GM12801 (cell line): ENCODE measurements around the gene SMPD3.

Experiments
- TF ChIP-seq, protein P1 (sequence below): IDR thresholded peaks from one replicate; pipeline ENCODE4 v1.5.1; 2011; ENCODE audit warnings: control low read depth; ENCODE audit not compliant: insufficient read length; ENCODE audit errors: extremely low read depth

The SMPD3 gene

DNA sequence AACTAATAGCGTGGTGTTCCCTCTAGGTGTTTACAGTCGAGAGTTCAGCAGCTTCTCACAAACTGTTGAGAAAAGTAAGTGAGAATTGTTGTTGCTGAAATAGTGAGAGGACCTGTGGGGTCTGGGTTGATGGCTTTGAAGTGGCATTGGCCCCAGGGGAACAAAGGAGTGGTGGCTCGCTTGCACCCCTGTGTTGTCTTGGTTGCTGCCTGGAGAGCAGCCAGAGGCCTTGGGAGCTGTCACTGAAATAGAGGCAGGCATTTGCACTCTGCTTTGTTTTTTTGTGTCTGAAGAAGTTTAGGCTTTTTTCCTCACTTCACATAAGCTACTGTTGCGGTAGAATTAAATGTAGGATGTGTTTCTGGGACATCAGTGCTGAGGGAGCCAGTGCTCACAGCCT is 100.7 kb downstream of the SMPD3 start:
- TF ChIP-seq, protein P1, sequence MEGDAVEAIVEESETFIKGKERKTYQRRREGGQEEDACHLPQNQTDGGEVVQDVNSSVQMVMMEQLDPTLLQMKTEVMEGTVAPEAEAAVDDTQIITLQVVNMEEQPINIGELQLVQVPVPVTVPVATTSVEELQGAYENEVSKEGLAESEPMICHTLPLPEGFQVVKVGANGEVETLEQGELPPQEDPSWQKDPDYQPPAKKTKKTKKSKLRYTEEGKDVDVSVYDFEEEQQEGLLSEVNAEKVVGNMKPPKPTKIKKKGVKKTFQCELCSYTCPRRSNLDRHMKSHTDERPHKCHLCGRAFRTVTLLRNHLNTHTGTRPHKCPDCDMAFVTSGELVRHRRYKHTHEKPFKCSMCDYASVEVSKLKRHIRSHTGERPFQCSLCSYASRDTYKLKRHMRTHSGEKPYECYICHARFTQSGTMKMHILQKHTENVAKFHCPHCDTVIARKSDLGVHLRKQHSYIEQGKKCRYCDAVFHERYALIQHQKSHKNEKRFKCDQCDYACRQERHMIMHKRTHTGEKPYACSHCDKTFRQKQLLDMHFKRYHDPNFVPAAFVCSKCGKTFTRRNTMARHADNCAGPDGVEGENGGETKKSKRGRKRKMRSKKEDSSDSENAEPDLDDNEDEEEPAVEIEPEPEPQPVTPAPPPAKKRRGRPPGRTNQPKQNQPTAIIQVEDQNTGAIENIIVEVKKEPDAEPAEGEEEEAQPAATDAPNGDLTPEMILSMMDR, result no peak

DNA sequence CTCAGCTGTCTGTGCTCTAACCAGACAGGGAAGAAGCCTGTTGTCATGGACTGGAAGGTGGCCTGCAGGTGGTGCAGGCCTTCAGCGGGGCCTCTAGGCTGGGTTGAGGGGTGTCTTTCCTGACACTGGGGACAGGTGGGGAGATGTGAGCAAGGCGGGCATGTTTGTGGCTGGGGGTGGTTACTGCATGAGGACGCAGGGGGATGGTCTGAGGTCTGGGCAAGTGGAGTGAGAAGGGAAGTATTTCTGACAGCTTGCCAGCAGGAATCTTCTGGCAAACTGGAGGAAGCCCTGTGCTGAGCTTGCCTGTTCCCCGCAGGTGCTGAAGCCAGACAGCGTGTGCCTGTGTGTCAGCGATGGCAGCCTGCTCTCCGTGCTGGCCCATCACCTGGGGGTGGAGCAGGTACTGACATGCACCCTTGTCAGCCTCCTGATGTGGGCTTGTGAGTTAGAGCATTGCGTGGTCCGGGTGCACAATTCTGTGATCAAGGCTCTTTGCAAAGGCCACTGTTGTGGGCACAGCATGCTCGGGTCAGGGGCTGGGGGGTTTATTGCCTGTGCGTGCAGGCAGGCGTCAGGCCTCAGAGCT is 101.3 kb downstream of the SMPD3 start:
- TF ChIP-seq, protein P1, result no peak

DNA sequence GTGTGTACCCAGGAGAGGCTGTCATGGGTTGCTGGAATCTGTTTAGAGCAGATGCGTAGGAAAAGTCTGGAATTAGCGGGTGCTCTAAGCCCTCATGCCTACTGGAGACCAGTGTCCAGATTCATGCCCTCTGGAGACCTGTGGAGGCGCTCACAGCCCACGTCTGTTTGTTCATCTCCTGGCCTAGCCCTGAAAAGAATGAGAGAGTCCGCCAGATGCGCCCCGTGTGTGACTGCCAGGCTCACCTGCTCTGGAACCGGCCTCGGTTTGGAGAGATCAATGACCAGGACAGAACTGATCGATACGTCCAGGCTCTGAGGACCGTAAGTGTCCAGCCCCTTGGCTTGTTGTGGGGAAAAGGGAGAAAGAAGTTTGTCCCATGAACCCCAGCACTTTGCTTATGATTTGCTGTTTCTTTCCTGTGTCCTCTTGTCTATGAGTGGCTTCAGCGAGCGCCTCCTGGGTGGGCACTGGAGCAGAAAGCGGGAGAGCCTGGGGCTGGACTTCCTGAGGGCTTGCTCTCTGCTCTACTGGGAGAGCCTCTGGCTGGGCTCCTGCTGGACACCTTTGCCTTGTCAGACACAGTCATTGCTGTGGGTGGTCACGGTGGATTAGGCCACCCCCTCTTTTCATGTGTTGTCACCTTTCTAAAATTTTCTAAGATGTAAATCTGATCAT is 102.2 kb downstream of the SMPD3 start:
- TF ChIP-seq, protein P1, result no peak

DNA sequence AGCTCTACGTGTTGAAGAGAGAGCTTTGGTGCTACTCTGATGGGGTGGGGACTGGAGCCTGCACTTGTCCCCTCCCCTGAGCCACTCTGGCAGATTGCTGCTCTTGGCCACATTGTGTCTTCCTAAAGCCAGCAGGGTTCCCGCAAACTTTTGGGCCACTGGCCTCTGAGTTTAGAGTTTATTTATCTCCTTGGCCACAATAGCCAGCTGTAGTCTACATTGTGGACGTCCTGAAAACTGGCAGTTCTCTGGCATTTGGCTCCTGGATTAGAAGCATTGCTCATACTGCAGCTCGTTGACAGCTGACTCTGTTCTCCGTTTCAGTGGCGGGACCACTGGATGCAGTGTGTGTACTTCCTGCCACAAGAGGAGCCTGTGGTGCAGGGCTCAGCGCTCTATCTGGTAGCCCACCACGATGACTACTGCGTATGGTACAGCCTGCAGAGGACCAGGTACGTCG is 102.9 kb downstream of the SMPD3 start:
- TF ChIP-seq, protein P1, result no peak

DNA sequence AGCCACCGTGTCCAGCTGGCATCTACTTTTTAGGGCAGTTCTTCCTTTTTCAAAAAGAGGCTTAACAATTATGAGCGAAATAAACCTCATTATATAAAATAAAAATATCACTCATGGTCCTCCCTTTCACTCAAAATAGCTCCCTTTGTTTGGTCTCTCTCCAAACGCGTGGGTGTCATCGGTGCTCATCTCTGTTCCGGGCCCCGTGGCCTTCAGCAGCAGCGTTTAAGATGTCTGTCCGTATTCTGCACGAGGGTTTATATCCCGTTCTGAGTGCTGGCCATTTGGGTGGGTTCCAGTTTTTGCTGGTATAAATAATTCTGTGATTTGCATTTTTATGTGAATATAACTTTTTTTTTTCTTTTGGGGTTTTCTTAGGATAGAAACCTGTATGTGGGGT is 104.1 kb downstream of the SMPD3 start:
- TF ChIP-seq, protein P1, result no peak

DNA sequence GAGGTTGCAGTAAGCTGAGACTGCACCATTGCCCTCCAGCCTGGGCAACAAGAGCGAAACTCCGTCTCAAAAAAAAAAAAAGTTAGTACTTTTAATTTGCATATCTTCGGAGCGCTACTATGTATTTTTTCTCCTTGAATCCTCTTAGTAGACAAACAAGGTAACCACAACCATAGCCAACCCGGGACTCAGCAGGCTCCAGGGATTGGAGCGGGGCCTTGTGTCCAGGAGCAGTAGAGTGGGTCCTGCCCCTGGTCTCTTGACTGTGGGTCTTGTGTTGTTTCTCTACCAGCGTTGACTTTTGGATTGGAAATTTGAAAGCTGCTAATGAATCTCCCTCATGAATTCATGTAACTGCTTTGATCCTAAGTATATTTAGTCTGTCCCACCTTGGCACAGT is 105.2 kb downstream of the SMPD3 start:
- TF ChIP-seq, protein P1, result no peak

DNA sequence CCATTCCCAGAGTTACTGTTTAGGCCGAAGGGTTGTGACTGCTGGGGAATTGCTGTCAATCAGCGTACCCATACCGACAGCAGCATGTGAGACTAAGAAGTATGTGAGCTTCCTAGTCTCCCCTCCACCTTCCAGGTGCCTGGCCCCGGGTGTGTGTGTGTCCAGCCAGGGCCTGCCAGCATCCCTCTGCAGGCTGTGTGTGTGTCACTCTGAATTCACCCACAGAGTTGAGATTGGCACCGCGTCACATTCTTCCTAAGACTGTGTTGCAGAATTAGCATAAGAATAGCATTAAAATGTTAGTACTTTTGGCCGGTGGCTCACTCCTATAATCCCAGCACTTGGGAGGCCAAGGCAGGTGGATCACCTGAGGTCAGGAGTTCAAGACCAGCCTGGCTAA is 105.7 kb downstream of the SMPD3 start:
- TF ChIP-seq, protein P1, result no peak
